Measurements from ENCODE around the gene HLA-DQB2.

Gene HLA-DQB2

GRCh38 chr6:32775071-32775470 lies 11.7 kb upstream of the HLA-DQB2 start:
- TF ChIP-seq, protein P1, sequence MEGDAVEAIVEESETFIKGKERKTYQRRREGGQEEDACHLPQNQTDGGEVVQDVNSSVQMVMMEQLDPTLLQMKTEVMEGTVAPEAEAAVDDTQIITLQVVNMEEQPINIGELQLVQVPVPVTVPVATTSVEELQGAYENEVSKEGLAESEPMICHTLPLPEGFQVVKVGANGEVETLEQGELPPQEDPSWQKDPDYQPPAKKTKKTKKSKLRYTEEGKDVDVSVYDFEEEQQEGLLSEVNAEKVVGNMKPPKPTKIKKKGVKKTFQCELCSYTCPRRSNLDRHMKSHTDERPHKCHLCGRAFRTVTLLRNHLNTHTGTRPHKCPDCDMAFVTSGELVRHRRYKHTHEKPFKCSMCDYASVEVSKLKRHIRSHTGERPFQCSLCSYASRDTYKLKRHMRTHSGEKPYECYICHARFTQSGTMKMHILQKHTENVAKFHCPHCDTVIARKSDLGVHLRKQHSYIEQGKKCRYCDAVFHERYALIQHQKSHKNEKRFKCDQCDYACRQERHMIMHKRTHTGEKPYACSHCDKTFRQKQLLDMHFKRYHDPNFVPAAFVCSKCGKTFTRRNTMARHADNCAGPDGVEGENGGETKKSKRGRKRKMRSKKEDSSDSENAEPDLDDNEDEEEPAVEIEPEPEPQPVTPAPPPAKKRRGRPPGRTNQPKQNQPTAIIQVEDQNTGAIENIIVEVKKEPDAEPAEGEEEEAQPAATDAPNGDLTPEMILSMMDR (IDR thresholded peaks at IDR 0.05; ENCODE audit: low read depth, low read length) = no peak
- H3K4me3 ChIP-seq (ENCODE audit: low read depth, low read length) = no peak overlapping the region

GRCh38 chr6:32774426-32774825 lies 11.1 kb upstream of the HLA-DQB2 start:
- TF ChIP-seq, protein P1 (IDR thresholded peaks at IDR 0.05; ENCODE audit: low read depth, low read length) = no peak
- no peak overlapping the region for H3K4me3 ChIP-seq (ENCODE audit: low read depth, low read length)

DNA sequence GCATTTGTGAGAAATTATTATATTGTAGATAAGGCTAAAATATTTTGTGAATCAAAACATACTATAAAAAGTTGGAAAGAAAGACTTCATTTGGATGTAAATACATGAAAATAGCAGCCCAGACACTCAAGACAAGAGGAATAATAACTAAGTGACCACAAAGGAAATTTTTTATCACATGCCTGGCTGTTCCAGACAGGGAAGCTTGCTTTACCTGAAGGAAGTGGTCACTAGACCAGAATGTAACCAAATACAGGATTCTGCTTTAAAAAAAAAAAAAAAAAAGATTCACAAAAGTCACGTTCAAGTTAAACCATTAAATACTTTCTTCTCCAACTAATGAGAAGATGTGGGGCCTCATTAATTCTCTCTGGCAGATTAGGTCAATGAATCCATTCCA lies 9.3 kb upstream of the HLA-DQB2 start:
- no peak overlapping the region for H3K4me3 ChIP-seq (ENCODE audit: low read depth, low read length)
- TF ChIP-seq, protein P1 (IDR thresholded peaks at IDR 0.05; ENCODE audit: low read depth, low read length) = no peak

DNA sequence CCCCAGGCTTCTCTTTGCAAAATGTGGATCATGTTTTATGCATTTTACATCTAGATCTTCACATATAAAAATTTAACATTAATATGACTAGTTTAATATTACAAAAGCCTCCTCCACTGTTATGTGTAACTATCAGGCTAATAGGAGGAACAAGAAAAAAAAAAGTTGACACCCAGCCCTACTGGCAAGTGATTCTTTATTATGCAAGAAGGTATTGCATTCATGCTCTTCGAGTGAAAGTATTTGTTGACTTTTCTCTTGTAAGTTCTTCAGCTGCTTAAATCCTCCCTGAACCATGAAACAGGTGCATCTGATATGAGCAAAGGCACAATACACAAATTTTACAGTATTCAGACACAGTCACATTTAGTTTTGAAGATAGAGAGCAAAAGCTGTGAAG lies 716 bp upstream of the HLA-DQB2 start:
- TF ChIP-seq, protein P1 (IDR thresholded peaks at IDR 0.05; ENCODE audit: low read depth, low read length) = no peak
- H3K4me3 ChIP-seq (ENCODE audit: low read depth, low read length) = no peak overlapping the region

DNA sequence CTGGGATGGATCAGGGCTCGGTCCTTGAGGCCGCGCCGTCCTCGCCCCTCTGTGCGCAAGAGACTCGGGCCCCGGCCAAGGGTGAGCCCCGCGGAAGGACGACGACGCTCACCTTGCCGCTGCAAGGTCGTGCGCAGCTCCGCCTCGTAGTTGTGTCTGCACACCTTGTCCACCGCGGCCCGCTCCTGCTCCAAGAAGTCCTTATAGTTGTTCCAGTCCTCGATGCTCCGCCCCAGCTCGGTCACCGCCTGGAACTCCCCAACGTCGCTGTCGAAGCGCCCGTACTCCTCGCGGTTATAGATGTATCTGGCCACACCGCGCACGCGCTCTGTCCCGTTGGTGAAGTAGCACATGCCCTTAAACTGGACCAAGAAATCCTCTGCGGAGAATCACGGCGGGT lies 1.8 kb downstream of the HLA-DQB2 start:
- no peak overlapping the region for H3K4me3 ChIP-seq (ENCODE audit: low read depth, low read length)
- TF ChIP-seq, protein P1 (IDR thresholded peaks at IDR 0.05; ENCODE audit: low read depth, low read length) = no peak

DNA sequence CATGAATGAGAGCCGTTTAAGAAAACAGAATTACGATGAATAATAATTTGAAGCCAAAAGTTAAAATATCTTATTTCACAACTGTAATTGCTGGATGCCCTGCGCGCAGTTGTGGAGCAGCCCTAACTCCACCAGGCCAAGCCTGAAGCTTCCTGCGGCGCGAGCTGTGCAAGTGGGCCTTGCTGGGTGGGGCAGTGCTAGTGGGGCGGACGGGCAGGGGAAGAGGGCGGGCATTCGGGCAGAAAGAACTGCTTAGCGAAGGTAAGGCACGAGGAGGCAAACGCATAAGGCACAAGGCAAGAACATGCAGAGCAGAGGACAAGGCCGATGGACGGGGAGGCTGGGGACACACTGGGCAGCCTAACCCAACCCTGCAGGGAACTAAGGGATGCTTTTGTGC lies 2.3 kb downstream of the HLA-DQB2 start:
- TF ChIP-seq, protein P1 (IDR thresholded peaks at IDR 0.05; ENCODE audit: low read depth, low read length) = no peak
- H3K4me3 ChIP-seq (ENCODE audit: low read depth, low read length) = no peak overlapping the region

DNA sequence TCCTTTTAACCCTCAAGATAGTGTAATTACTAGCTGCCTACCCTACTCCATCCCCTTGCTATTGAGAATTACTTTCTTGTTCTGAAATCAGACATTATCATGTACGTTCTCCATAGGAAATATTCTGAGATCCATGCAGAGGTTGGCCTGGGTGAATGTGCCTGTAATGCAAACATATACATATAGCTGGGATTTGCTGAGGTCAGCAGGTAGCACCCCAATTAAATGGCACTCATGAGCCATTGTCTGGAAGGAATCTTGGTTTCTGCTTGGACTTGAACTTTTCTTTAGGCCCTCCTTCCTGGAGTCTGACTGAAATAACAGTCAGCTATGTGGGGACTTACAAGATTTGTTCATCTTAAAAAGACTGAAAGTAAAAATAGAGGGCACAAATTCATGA lies 3.7 kb downstream of the HLA-DQB2 start:
- no peak overlapping the region for H3K4me3 ChIP-seq (ENCODE audit: low read depth, low read length)
- TF ChIP-seq, protein P1 (IDR thresholded peaks at IDR 0.05; ENCODE audit: low read depth, low read length) = no peak

Data from WI38 (cell line).